Immature natural killer cell (primary cell): ENCODE measurements around the gene FCHSD1. TPM values are rescaled to one million over a fixed set of nuclear protein-coding genes. Genes with fewer than 3 reads are reported as not detected.

Source experiments
- DNase-seq, 3 donors: peaks; one replicate each; pipeline ENCODE4 v3.0.0; 2022; ENCODE audit warnings: mixed read lengths in 1 of 3
- H3K27ac Mint-ChIP-seq, 6 donors: one replicate each; pipeline ENCODE4 v1.8.0; 2020; ENCODE audit warnings: mixed read lengths in 6 of 6, mild to moderate bottlenecking in 5 of 6, inconsistent platforms in 4 of 6, moderate library complexity in 3 of 6
- H3K27me3 Mint-ChIP-seq, 3 donors: one replicate each; pipeline ENCODE4 v1.8.0; 2020 to 2021; ENCODE audit warnings: low read depth in 3 of 3, mild to moderate bottlenecking in 3 of 3, mixed read lengths in 3 of 3, moderate library complexity in 3 of 3, inconsistent platforms in 1 of 3
- H3K36me3 Mint-ChIP-seq, 3 donors: one replicate each; pipeline ENCODE4 v1.8.0; 2020; ENCODE audit warnings: mixed read lengths in 3 of 3, inconsistent platforms in 2 of 3, mild to moderate bottlenecking in 2 of 3
- H3K4me1 Mint-ChIP-seq, 2 donors: one replicate each; pipeline ENCODE4 v1.8.0; 2020; ENCODE audit warnings: inconsistent platforms in 2 of 2, mild to moderate bottlenecking in 2 of 2, mixed read lengths in 2 of 2, moderate library complexity in 1 of 2
- H3K4me3 Mint-ChIP-seq, 5 donors: one replicate each; pipeline ENCODE4 v1.8.0; 2020; ENCODE audit warnings: mild to moderate bottlenecking in 5 of 5, mixed read lengths in 5 of 5, inconsistent platforms in 3 of 5, moderate library complexity in 3 of 5
- H3K9me3 Mint-ChIP-seq, 6 donors: one replicate each; pipeline ENCODE4 v1.8.0; 2020; ENCODE audit warnings: mild to moderate bottlenecking in 6 of 6, mixed read lengths in 6 of 6, inconsistent platforms in 4 of 6, moderate library complexity in 3 of 6
- polyA plus RNA-seq, 3 donors: library from polyadenylated mRNA; unstranded; fragments of 300-500 nt; fragmentation: Illumina TruSeq; gene quantifications; one replicate each; pipeline ENCODE4 v1.2.3, GENCODE V29; 2021

The FCHSD1 gene
- polyA plus RNA-seq, 3 donors from 2014 or later: 5.9 to 14.7 (median 10.9) TPM

DNA sequence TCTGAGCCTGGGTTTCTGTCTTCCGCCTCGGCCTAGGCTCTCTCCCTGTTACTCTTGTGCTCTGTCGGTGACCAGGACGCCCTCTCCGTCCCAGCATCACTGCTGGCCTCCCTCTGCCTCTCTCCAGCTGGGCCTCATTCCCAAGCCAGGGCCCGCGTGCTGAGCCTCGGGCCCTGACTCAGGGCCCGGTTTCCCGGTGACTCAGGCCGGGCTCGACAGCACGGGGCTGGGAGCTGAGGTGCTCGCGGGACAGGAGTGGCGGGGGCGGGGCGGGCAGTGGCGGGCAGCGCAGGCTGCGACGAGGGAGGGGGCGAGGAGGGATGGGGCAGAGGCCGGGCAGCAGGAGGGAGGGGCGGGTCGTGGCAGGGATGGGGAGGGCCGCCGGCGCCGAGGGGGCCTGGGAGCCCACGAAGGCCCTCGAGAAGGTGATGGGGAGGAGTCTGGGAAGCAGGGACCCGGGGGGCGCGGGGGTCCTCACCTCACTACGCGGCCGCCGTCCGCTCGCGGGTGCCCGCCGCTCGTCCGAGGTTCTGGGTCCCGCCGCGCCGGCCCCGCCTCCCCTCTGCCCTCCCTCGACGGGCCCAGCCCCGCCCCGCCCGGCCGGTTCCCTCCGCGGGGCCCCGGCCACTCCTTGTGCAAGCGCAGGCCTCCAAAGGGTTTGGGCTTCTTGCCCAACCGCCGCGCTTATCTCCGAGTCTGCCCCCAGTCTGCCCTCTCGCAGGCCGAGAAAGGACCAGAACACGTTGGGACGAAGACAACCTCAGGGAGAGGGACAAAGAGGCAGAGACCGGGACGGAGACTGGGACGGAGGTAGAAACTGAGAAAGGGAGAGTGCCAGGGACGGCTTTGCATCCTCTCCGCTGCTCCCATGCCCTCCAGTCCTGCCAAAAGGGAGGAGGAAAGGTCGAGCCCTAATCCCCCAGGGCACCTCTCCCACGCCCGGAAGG is 30.8 kb upstream of the FCHSD1 start, which contains the start of gene ARAP3:
Gene ARAP3, minus strand, starts transcription at position 536 of the 947 bp plus-strand sequence. CDS start 1,744 bp downstream, outside the sequence.
- Mint-ChIP-seq H3K4me1 (peaks cover 28 to 38% of the 10 kb centered on the region in 2 donors), H3K27ac (peak within 1 kb of the TSS; percentile 85 to 98 (median 90)), H3K27me3 (peaks cover 8 to 15% (median 11%) of the 10 kb centered on the region in 3 donors), H3K4me3 (peak within 1 kb of the TSS; percentile 88 to 94 (median 89)), H3K9me3 (no peaks in the 10 kb centered on the region), H3K36me3 (peaks cover 0 to 3% (median 0%) of the 10 kb centered on the region in 3 donors)
- peak; percentile 40 to 52 (median 48) for DNase-seq

DNA sequence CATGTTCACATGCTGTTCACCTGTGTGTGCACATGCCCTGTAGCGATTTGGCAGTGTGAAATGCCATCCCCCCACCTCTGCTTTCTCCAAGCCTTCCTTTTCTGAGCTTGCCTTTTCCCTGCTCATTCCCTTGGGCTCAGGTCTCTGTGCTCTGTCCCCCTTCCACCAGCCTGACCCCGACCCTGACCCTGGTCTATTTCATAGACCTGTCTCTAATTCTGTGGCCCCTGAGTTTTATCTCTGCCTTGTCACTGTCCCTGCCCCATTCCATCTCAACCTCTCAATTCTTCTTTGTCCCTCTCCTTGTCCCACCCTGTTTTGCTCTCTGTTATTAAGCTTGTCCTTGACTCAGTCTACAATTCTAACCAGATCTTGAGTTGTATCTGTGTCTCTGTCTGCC is 30.1 kb upstream of the FCHSD1 start:
- Mint-ChIP-seq H3K27ac (peak overlapping the region; percentile 56 to 88 (median 72)), H3K27me3 (peaks cover 8 to 15% (median 11%) of the 10 kb centered on the region in 3 donors), H3K36me3 (peaks cover 0 to 3% (median 0%) of the 10 kb centered on the region in 3 donors), H3K9me3 (no peaks in the 10 kb centered on the region), H3K4me3 (peak overlapping the region; percentile 68 to 89 (median 78)), H3K4me1 (peaks cover 28 to 38% of the 10 kb centered on the region in 2 donors)
- no peak for DNase-seq

DNA sequence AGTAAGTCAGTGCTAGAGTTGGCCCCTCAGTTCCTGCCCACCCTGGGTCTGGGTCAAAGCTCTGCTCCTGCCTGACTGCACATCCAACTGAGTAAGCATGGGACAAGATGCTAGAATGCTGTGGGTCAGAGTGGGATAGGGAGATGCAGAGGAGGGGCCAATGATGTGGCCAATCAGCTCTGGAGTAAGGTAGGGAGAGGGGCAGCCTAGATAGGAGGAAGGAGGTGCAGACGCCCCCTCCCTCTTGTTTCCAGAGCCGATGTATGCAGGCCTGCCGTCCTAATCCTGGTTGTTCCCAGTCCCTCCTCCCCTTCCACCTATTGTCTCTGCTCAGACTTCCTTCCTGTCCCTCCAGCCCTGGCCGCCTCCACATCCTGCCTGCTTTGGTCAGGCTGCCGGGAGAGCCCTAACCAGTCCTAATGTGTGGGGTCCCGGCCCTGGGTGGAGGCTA is 29.6 kb upstream of the FCHSD1 start:
- Mint-ChIP-seq H3K4me1 (peaks cover 28 to 38% of the 10 kb centered on the region in 2 donors), H3K27me3 (peaks cover 8 to 15% (median 11%) of the 10 kb centered on the region in 3 donors), H3K9me3 (no peaks in the 10 kb centered on the region), H3K27ac (peak overlapping the region in 3 of 6 donors; percentile 11 to 61 (median 30)), H3K4me3 (peak overlapping the region; percentile 51 to 89 (median 74)), H3K36me3 (peaks cover 0 to 3% (median 0%) of the 10 kb centered on the region in 3 donors)
- DNase-seq: no peak

DNA sequence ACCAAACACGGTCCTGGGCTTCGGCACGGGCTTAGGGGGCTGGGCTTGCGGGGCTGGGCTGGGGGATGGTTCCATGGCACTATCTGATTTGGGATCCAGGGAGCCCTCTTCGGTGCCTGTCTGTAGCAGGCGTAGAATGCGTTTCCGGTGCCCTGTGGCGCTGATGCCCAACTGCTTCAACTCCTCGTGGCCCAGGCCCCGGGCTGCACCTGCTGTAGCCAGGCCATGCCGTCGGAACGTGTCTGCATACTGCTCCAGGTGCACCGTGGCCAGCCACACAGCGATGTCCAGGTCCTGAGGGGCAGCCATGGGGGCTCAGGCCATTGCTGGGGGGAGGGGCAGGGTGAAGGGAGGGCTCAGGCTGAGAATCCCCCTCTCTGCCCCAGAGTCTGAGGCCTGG is 29.0 kb upstream of the FCHSD1 start:
- H3K27me3 Mint-ChIP-seq: peaks cover 8 to 15% (median 11%) of the 10 kb centered on the region in 3 donors
- no peaks in the 10 kb centered on the region for H3K9me3 Mint-ChIP-seq
- peaks cover 28 to 38% of the 10 kb centered on the region in 2 donors for H3K4me1 Mint-ChIP-seq
- no peak for DNase-seq
- no peak overlapping the region for H3K27ac Mint-ChIP-seq
- H3K36me3 Mint-ChIP-seq: peaks cover 0 to 3% (median under 1%) of the 10 kb centered on the region in 3 donors
- no peak overlapping the region for H3K4me3 Mint-ChIP-seq

DNA sequence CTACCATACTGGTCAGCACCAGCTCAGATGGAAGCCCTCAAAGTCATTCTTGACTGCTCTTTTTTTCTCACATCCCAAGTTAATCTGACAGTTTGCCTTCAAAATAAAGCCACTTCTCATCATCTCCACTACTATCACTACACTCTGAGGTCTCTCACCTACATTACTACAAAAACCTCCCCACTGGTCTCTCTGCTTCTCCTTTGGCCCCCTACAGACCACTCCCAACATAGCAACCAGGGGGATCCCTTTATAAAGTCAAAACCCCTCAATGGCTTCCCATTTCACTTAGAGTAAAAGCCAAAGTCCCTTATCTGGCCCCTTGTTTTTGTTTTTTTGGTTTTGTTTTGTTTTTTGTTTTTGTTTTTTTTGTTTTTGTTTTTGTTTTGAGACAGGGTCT is 26.2 kb upstream of the FCHSD1 start:
- Mint-ChIP-seq H3K9me3 (no peaks in the 10 kb centered on the region), H3K27ac (peak overlapping the region in 2 of 6 donors; percentile 23 to 65), H3K27me3 (peaks cover 3 to 7% (median 5%) of the 10 kb centered on the region in 3 donors), H3K4me3 (no peak overlapping the region), H3K4me1 (peaks cover 11 to 16% of the 10 kb centered on the region in 2 donors), H3K36me3 (peaks cover 0 to 7% (median 7%) of the 10 kb centered on the region in 3 donors)
- DNase-seq: no peak

DNA sequence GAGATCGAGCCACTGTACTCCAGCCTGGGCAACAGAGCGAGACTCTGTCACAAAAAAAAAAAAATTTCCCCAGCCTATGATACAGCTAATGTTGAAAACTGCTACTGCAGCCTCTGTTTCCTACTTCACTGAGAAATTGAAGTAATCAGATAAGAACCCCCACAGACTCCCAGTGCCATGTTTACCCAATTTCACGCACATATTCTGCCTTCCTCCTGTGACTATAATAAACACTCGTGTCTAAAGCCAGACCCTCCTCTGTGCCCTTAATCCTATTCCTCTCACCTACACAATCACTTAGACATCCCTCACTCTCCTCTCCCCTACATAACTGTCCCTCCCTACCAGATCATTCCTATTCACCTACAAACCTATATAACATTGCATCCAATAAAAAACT is 24.5 kb upstream of the FCHSD1 start:
- Mint-ChIP-seq H3K27me3 (peaks cover 0 to 4% (median 0%) of the 10 kb centered on the region in 3 donors), H3K9me3 (no peaks in the 10 kb centered on the region), H3K27ac (no peak overlapping the region), H3K4me3 (no peak overlapping the region), H3K4me1 (peaks cover 0 to 2% of the 10 kb centered on the region in 2 donors), H3K36me3 (peaks cover 0 to 7% (median 7%) of the 10 kb centered on the region in 3 donors)
- no peak for DNase-seq

DNA sequence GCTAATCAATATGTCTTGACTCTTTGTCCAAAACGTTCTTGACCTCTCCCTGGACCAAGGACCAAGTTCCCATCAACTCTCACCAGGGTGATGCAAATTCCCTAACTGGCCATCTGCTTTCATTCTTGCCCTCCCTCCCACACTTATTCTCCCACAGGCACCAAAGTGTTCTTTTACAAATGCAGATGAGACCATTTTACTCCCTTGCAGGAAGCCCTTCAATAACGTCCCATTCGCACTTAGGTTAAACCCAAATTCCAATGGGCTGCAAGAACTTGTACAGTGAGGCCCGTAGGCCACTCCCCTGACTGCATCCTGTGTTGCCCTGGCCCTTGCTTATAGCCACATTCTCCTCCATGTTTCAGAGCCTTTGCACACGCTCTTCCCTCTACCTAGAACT is 23.5 kb upstream of the FCHSD1 start:
- Mint-ChIP-seq H3K9me3 (no peaks in the 10 kb centered on the region), H3K27me3 (peaks cover 0 to 4% (median 0%) of the 10 kb centered on the region in 3 donors), H3K36me3 (peaks cover 0 to 13% (median 7%) of the 10 kb centered on the region in 3 donors), H3K4me1 (no peaks in the 10 kb centered on the region), H3K4me3 (no peak overlapping the region), H3K27ac (peak overlapping the region in 1 of 6 donors; percentile 31)
- no peak for DNase-seq

DNA sequence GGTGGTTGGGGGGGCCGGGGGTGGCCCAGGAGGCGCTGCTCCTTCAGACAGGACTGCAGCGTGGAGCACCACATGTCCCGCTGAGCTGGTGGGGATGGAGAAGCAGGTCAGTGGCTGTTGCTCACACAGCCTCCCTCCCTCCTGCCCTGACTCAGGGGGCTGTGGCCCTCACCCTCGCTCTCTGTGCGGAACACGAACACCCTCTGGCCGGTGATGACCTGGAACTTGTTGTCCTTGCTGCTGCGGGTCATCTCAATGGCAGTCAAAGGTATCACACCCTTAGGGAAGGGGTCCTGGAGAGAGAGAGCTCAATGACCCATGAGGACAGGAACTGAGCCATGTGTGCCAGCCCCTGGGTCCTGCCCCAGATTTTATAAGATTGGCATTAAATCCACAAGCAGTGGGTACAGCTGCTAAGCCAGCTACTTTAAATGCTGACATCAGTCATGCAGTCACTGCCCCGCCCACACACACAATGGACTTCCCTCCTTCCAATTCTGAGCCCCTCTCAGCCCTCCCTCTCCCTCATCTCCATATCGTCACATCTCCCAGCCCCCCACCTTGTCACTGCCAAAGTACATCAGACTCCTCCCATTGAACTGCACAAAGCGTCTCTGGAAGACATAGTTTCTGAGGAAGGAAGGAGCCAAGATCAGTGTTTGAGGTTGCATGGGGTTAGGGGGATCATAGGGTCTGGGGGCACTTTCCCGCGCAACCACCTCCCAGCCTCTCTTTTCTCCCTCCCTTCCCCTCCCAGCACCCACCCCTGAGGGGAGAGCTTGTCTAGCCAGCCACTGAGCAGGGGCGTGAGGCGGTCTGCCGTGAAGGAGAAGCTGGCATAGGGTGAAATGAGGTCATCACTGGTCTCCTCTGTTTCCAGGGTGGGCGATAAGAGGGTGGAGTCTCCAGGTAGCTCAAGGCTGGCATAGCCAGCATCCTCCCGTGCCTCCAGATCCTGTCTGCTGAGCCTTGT is 21.9 kb upstream of the FCHSD1 start:
- Mint-ChIP-seq H3K27me3 (no peaks in the 10 kb centered on the region), H3K4me3 (no peak overlapping the region), H3K27ac (no peak overlapping the region), H3K4me1 (no peaks in the 10 kb centered on the region), H3K9me3 (no peaks in the 10 kb centered on the region), H3K36me3 (peaks cover 3 to 17% (median 8%) of the 10 kb centered on the region in 3 donors)
- DNase-seq: no peak

DNA sequence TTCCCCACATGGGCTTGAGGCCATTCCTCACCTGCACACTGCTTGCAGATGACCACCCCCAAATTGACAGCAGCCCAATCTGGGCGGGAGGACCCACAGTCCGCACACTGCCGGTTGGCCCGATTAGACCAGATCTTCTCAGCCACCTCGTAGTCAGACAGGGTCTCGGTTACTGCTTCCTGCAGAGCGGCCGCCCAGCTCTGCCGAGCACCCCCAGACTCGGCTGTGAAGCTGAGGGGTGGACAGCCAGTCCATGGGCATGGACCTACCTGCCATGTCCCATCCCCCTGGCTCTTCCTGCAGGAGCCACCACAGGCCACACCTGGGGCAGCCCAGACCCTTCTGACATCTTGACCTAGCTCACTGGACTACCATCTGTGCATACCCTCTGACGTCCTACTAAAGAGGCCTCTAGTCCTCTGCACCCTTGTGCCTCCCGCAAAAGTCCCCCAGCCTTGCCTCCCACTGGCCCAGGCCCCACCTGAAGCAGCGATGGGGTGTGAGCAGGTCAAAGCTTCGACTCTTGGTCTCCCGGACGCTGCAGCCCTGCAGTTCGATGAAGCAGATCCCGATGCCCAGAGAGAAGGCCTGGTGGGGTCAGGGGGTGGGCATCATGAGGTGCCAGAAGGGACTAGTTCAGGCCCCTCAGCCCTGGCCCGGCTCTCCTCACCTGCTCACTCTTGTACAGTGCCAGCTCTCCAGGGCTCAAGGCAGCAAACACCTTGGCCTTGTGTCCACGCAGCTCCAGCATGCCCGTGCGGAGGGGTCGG is 21.0 kb upstream of the FCHSD1 start:
- peaks cover 3 to 17% (median 8%) of the 10 kb centered on the region in 3 donors for H3K36me3 Mint-ChIP-seq
- no peaks in the 10 kb centered on the region for H3K27me3 Mint-ChIP-seq
- H3K4me1 Mint-ChIP-seq: no peaks in the 10 kb centered on the region
- H3K27ac Mint-ChIP-seq: no peak overlapping the region
- no peak overlapping the region for H3K4me3 Mint-ChIP-seq
- no peak for DNase-seq
- no peaks in the 10 kb centered on the region for H3K9me3 Mint-ChIP-seq

DNA sequence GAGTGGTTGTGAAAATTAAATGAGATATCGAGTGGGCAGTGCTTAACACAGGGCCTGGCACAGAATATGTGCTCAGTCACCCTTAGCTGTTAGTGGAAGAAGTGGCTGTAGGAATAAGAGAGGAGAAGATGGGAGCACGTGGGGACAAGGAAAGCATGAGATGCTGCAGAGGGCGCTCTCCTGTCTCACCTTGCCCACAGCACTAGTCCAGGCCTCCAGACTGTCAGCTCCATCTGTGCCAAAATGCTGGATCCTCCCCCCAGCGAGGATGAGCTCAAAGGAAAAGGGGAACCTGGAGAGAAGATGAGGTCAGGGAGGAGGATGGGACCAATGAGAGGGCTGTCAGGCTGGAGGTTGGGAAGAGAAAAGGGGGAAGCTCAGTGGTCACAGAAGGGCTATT is 18.3 kb upstream of the FCHSD1 start:
- Mint-ChIP-seq H3K4me3 (no peak overlapping the region), H3K9me3 (no peaks in the 10 kb centered on the region), H3K36me3 (peaks cover 0 to 10% (median 8%) of the 10 kb centered on the region in 3 donors), H3K4me1 (peaks cover 5 to 6% of the 10 kb centered on the region in 2 donors), H3K27me3 (peaks cover 0 to 2% (median 0%) of the 10 kb centered on the region in 3 donors), H3K27ac (no peak overlapping the region)
- DNase-seq: no peak

DNA sequence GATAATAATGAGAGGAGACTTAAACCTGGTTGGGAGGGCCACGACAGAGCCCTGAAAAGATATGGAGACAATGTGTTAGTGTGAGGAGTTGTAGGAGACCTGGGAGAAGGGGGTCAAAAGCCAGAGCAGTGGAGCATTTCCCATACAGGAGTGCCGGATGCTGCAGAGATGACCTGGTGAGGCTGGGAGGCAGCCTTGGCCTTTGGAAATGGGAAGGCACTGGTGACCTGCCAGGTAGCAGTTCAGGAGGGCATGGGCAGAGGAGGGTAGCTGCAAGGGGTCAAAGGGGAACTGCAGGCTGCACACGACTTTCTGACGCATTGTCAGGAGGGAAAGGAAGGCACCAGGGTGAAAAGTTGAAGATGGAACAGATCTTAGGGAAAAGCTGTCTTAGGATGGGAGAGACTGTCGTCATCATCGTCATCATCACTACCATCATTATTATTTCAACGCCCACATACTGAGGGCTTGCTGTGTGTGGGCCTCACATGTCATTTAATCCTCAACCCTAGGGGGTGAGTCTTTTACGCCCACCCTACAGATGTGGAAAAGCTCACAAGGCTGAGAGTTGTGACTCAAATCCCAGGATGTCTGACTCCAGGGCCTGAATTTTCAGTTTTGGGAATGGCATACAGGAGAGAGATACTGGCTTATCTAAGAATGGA is 17.5 kb upstream of the FCHSD1 start:
- Mint-ChIP-seq H3K9me3 (no peaks in the 10 kb centered on the region), H3K27ac (peak overlapping the region in 3 of 6 donors; percentile 9 to 56 (median 52)), H3K27me3 (peaks cover 0 to 2% (median 0%) of the 10 kb centered on the region in 3 donors), H3K4me3 (no peak overlapping the region), H3K36me3 (peaks cover 0 to 10% (median 8%) of the 10 kb centered on the region in 3 donors), H3K4me1 (peaks cover 5 to 6% of the 10 kb centered on the region in 2 donors)
- no peak for DNase-seq
